HG02678 (cell line): ENCODE results near the gene PSORS1C2.
"Not testable (repeated sequence)": the region's sequence is repeated elsewhere in the genome, so short reads cannot be mapped to it uniquely, and the experiment has no call there.

Experiments used
- ATAC-seq: cut with Tn5 transposase; IDR thresholded peaks from one replicate; pipeline ENCODE4 v1.9.1; 2021; ENCODE audit warnings: mild to moderate bottlenecking, moderate library complexity; ENCODE audit not compliant: unreplicated experiment

PSORS1C2 gene

GRCh38 chr6:31168606-31169005, 29.7 kb upstream of the PSORS1C2 start:
- ATAC-seq: no peak

DNA sequence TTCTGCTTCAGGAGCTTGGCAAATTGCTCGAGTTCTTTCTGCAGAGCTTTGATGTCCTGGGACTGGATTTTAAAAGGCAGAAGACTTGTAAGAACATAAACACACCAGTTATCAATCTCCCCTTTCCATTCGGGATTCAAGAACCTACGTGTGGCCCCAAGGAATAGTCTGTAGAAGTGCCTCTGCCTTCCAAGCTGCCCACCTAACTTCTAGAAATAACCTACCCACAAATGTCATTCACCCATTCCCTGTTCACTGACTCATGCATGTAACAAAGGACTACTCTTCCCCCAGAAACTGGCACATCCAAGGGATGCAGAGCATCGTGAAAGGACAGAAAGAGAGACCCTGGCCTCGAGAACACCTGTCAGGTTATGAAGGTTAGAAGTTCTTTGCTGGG, 27.1 kb upstream of the PSORS1C2 start:
- no peak for ATAC-seq

GRCh38 chr6:31165064-31165832, 26.4 kb upstream of the PSORS1C2 start:
- peak; percentile 77 for ATAC-seq

DNA sequence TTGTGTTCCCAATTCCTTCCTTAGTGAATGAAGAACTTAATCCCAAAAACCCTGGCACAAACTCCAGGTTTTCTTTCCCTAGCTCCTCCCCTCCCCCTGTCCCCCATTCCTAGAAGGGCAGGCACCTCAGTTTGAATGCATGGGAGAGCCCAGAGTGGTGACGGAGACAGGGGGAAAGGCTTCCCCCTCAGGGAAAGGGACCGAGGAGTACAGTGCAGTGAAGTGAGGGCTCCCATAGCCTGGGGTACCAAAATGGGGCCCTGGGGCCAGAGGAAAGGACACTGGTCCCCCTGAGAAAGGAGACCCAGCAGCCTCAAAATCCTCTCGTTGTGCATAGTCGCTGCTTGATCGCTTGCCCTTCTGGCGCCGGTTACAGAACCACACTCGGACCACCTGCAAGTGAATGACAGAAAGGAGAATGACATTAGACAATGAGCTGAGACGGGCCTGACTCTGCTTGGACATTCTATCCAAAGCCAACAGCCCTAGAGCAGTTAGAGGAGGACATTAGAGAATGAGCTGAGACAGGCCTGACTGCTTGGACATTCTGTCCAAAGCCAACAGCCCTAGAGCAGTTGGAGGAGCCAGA, 25.7 kb upstream of the PSORS1C2 start:
- not testable (repeated sequence) for ATAC-seq

- no peak for ATAC-seq
These were observed 25.1 kb upstream of the PSORS1C2 start for GRCh38 chr6:31163922-31164321.

- ATAC-seq: no peak
These were observed 23.7 kb upstream of the PSORS1C2 start for GRCh38 chr6:31162463-31163165.

DNA sequence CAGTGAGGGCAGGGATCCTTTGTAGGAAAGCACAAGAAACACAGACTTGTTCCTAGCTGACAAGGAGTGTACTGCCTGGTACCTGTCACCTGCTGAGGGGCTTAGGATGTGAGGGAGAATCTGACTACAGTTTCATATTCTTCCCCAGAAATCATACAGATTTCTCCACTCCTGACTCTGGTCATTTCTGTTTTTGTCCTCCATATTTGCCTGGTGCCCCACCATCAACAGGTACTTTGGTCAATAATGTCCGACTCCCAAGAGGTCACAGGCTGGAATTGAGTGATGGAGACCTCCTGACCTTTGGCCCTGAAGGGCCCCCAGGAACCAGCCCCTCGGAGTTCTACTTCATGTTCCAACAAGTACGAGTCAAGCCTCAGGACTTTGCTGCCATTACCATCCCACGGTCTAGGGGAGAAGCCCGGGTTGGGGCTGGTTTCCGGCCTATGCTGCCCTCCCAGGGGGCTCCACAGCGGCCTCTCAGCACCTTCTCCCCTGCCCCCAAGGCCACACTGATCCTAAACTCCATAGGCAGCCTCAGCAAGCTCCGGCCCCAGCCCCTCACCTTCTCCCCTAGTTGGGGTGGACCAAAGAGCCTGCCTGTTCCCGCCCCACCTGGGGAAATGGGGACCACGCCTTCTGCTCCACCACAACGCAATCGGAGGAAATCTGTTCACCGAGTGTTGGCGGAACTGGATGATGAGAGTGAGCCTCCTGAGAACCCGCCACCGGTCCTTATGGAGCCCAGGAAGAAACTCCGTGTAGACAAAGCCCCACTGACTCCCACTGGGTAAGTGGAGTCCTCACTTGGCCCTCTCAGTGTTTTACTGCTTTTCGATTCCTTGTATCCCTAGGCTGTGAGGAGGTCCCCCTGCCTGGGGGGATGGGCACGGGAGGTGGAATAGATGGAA, 22.6 kb upstream of the PSORS1C2 start:
- ATAC-seq: no peak

- no peak for ATAC-seq
These were observed 20.3 kb upstream of the PSORS1C2 start for GRCh38 chr6:31158863-31159855.

DNA sequence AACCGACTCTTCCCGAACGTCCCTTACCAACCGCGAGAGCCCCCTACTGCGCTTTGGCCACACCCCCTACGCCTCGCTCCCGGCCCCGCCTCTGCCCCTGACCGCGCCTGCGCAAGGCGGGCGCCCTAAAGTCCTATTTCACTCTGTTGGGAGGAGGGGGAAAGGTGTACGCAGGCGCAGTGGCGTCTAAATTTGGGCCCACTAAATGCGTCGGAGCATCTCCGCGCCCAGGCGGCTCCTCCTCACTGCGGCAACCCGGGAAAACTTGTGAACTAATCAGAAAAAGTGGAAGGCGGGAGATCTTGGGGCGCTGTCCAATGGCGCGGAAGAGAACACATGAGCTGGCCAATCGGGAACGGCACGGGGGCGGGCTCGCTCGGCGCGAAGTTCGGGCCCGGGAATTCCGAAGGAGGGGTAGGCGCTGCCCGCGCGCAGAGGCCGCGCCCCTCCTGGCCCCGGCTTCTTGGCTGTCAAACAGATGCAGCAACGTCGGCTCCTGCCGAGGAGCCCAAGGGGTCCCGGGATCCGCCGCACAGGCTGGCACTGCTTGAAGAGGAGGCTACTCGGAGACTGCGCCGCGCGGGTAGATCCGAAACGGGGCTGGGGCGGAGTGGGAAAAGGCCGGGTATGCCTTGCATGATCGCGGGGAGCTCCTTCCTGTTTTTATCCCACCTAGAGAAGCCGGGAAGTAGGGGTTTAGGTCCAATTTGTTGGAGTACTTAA, 19.4 kb upstream of the PSORS1C2 start, which contains the start of gene TCF19:
Gene TCF19 (plus strand): TSS at position 450 of the 723 bp plus-strand sequence. CDS start 881 bp downstream, outside the sequence.
- peak; percentile 90 for ATAC-seq

GRCh38 chr6:31157513-31158139, 18.8 kb upstream of the PSORS1C2 start, which contains the start of gene CCHCR1:
Gene CCHCR1 (minus strand): TSS chr6:31157802. CDS start chr6:31157600, 202 bp downstream.
- no peak for ATAC-seq

DNA sequence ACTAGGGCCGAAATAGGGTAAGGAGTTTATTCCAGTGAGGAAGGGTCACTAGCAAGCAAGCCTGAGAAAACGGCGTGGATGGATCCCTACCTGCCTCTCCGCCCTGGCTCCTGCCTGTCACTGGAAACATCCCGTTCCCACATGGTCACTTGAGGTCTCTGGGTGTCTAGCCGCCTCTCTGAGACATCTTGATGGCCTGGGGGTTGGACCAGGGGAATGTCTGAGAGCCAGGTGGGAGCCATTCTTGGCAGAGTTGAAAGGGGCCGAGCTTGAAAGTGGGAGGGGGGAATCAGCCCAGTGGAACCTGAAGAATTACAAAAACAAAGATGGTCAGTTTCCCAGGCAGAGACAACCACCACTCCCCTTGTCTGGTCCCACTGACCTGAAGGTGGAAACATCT, 17.8 kb upstream of the PSORS1C2 start:
- no peak for ATAC-seq

GRCh38 chr6:31154436-31154835, 15.6 kb upstream of the PSORS1C2 start:
- ATAC-seq: no peak

DNA sequence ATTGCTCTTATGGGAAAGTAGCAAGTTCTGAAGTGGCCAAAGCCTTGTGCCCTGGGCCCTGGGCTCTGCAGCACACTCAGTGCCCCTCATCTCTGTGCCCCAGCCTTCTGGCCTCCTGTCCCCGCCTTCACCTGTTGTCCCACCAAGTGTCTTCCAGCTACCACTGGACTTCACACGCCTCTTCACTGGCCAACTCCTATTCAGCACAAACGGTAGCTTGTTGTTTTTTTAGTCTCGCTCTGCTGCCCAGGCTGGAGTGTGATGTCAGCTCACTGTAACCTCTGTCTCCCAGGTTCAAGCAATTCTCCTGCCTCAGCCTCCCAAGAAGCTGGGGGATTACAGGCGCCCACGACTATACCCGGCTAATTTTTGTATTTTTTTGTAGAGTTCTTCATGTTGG, 13.9 kb upstream of the PSORS1C2 start:
- no peak for ATAC-seq

DNA sequence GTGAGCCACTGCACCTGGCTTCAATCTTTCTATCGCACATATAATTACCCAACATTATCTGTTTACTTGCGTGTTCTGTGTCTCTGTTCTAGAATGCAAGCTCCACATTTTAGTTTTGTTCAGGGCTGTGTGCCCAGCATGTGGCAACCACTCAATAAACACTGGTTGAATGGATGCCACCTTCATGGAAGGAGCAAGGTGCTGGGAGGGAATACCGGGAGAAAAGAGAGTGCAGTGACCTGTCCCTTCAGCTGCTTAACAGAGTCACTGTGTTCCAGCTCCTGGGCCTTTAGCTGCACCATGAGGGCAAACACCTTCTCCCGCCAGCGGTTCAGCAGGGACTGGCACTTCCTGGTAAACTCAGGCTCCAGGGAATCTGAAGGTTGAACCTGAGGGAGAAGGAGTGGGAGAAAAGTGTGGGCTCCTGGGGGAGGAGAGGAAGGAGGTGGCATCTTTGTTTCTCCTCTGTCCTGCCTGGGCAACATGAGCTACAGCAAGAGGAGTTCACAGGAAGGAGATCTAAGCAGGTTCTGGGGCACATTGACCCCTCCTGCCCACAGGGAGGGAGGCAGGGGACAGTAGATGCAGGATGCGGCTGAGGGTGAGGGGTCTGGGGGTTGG, 11.1 kb upstream of the PSORS1C2 start:
- no peak for ATAC-seq

DNA sequence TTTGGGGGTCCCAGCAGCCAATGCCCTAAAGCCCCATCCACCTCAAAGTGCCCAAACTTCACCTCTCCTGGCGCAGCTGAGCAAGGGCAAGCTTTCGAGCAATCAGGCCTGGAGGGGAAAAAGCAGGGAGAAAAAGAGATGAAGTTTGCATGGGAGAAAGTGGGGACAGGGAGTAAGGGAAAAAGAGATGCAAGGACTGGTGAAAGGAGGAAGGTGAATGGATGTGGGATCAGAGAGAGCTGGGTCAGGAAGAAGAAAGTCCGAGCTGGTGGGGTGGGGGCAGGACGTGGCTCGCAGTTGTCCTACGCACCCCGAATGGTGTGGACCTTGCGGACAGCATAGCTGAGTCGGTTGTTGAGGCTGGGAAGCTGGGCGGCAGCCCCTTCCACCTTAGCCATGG, 6.5 kb upstream of the PSORS1C2 start:
- ATAC-seq: no peak

DNA sequence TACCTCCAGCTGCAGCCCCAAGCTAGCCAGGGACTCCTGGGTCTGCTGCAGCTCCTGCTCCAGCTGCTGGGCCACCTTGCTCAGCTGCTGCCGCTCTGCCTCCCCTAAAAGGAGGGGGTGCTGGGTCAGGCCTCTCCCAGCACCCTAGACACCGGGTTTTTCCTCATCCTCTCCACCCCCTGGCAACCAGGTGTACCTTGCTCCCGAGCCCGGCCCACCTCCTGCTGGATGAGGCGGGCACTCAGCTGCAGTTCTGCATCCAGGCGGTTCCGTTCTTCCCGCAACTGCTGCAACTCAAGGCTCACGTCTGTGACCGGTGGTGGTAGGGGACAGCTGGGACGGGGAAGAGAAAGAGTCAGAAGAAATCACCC, 6.1 kb upstream of the PSORS1C2 start:
- ATAC-seq: no peak

GRCh38 chr6:31144296-31144969, 5.6 kb upstream of the PSORS1C2 start:
- no peak for ATAC-seq
